GM21717 (cell line): ENCODE results near the gene HDAC5.
A peak's percentile ranks its signal among the peaks of the same experiment; 100 is the strongest.
"Not testable (repeated sequence)": the region's sequence is repeated elsewhere in the genome, so short reads cannot be mapped to it uniquely, and the experiment has no call there.

Experiments used
- ATAC-seq: cut with Tn5 transposase; IDR thresholded peaks from one replicate; pipeline ENCODE4 v1.9.1; 2021; ENCODE audit warnings: mild to moderate bottlenecking, moderate library complexity; ENCODE audit not compliant: unreplicated experiment

The HDAC5 gene

GRCh38 chr17:44133918-44134476 lies 10.6 kb upstream of the HDAC5 start:
- no peak for ATAC-seq

GRCh38 chr17:44132275-44132821 lies 8.9 kb upstream of the HDAC5 start:
- ATAC-seq = no peak

GRCh38 chr17:44131372-44131771 lies 7.9 kb upstream of the HDAC5 start:
- ATAC-seq = not testable (repeated sequence)

- ATAC-seq = no peak
Measured at GRCh38 chr17:44130693-44131349, 7.4 kb upstream of the HDAC5 start.

- ATAC-seq = no peak
Measured at GRCh38 chr17:44128383-44128782, 4.9 kb upstream of the HDAC5 start.

- ATAC-seq = no peak
Measured at GRCh38 chr17:44124118-44124438, 637 bp upstream of the HDAC5 start.

GRCh38 chr17:44122816-44123355 lies 555 bp downstream of the HDAC5 start:
- ATAC-seq = peak; percentile 20

GRCh38 chr17:44121997-44122815 lies 1.2 kb downstream of the HDAC5 start:
- ATAC-seq = no peak

GRCh38 chr17:44120851-44121605 lies 2.4 kb downstream of the HDAC5 start:
- ATAC-seq = no peak

GRCh38 chr17:44120281-44120680 lies 3.2 kb downstream of the HDAC5 start:
- ATAC-seq = not testable (repeated sequence)

GRCh38 chr17:44119798-44120197 lies 3.6 kb downstream of the HDAC5 start:
- ATAC-seq = no peak

- no peak for ATAC-seq
Measured at GRCh38 chr17:44119062-44119461, 4.4 kb downstream of the HDAC5 start.

GRCh38 chr17:44118427-44119050 lies 4.9 kb downstream of the HDAC5 start:
- ATAC-seq = no peak

- no peak for ATAC-seq
Measured at GRCh38 chr17:44117351-44117750, 6.1 kb downstream of the HDAC5 start.

- ATAC-seq = no peak
Measured at GRCh38 chr17:44115585-44116415, 7.6 kb downstream of the HDAC5 start.

GRCh38 chr17:44113868-44114840 lies 9.3 kb downstream of the HDAC5 start:
- ATAC-seq = no peak

- ATAC-seq = no peak
Measured at GRCh38 chr17:44113382-44113781, 10.1 kb downstream of the HDAC5 start.
